NB4 (cell line): ENCODE results near the gene NMT1.

ENCODE experiments used
- POLR2A ChIP-seq: IDR thresholded peaks from 2 replicates; pipeline ENCODE4 v1.6.1; 2011; ENCODE audit warnings: mild to moderate bottlenecking; ENCODE audit not compliant: insufficient read length; ENCODE audit errors: extremely low read depth
- TF ChIP-seq, protein P1 (sequence below): IDR thresholded peaks from one replicate; pipeline ENCODE4 v1.5.1; 2012; ENCODE audit warnings: low read depth, low read length

- TF ChIP-seq, protein P1, sequence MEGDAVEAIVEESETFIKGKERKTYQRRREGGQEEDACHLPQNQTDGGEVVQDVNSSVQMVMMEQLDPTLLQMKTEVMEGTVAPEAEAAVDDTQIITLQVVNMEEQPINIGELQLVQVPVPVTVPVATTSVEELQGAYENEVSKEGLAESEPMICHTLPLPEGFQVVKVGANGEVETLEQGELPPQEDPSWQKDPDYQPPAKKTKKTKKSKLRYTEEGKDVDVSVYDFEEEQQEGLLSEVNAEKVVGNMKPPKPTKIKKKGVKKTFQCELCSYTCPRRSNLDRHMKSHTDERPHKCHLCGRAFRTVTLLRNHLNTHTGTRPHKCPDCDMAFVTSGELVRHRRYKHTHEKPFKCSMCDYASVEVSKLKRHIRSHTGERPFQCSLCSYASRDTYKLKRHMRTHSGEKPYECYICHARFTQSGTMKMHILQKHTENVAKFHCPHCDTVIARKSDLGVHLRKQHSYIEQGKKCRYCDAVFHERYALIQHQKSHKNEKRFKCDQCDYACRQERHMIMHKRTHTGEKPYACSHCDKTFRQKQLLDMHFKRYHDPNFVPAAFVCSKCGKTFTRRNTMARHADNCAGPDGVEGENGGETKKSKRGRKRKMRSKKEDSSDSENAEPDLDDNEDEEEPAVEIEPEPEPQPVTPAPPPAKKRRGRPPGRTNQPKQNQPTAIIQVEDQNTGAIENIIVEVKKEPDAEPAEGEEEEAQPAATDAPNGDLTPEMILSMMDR: no peak
- no peak for TF ChIP-seq POLR2A
Measured at GRCh38 chr17:45067637-45068036, 6.5 kb downstream of the NMT1 start.
